HEK293T (cell line): ENCODE results near the gene ETNK1.
"Not testable (repeated sequence)": the region's sequence is repeated elsewhere in the genome, so short reads cannot be mapped to it uniquely, and the experiment has no call there.

Source experiments
- CTCF ChIA-PET: fragments of 350-600 bp; formaldehyde crosslinking; extraction: SDS; loops from one replicate; lab custom pipeline; 2021; ENCODE audit warnings: antibody characterized with exemption, inconsistent platforms; lab: Yijun Ruan, JAX
- POLR2A ChIA-PET: fragments of 350-600 bp; formaldehyde crosslinking; extraction: SDS; loops from one replicate; lab custom pipeline; 2020; ENCODE audit warnings: antibody characterized with exemption, inconsistent platforms; lab: Yijun Ruan, JAX
- DNase-seq: peaks from one replicate; pipeline ENCODE4 v3.0.0; 2012; ENCODE audit warnings: mixed read lengths; ENCODE audit errors: extremely low spot score
- ARNT ChIP-seq: fragments of 450-650 bp; IDR thresholded peaks from 2 replicates; pipeline ENCODE4 v1.6.1; 2017; ENCODE audit warnings: mild to moderate bottlenecking
- BHLHE40 ChIP-seq: fragments of 450-650 bp; IDR thresholded peaks from 2 replicates; pipeline ENCODE4 v1.6.1; 2016; ENCODE audit warnings: mild to moderate bottlenecking, moderate library complexity, borderline replicate concordance
- CTBP1 ChIP-seq: fragments of 450-650 bp; IDR thresholded peaks from 2 replicates; pipeline ENCODE4 v1.6.1; 2016; ENCODE audit warnings: borderline replicate concordance
- ELF4 ChIP-seq: fragments of 450-650 bp; IDR thresholded peaks from 2 replicates; pipeline ENCODE4 v1.6.1; 2017; ENCODE audit warnings: antibody characterized with exemption
- FOXA1 ChIP-seq: fragments of 450-650 bp; IDR thresholded peaks from 2 replicates; pipeline ENCODE4 v1.6.1; 2016; ENCODE audit warnings: mild to moderate bottlenecking
- FOXK2 ChIP-seq: fragments of 450-650 bp; IDR thresholded peaks from 2 replicates; pipeline ENCODE4 v1.6.1; 2016; ENCODE audit warnings: mild to moderate bottlenecking
- FOXM1 ChIP-seq: fragments of 450-650 bp; IDR thresholded peaks from 2 replicates; pipeline ENCODE4 v1.6.1; 2017; ENCODE audit warnings: mild to moderate bottlenecking, borderline replicate concordance
- HDGF ChIP-seq: fragments of 450-650 bp; IDR thresholded peaks from 2 replicates; pipeline ENCODE4 v1.6.1; 2017; ENCODE audit warnings: antibody characterized with exemption, borderline replicate concordance
- L3MBTL2 ChIP-seq: fragments of 450-650 bp; conservative IDR thresholded peaks from 2 replicates; pipeline ENCODE4 v1.6.1; 2016; ENCODE audit warnings: mild to moderate bottlenecking
- LEF1 ChIP-seq: fragments of 450-650 bp; IDR thresholded peaks from 2 replicates; pipeline ENCODE4 v1.6.1; 2017; ENCODE audit warnings: mild to moderate bottlenecking, borderline replicate concordance
- NFRKB ChIP-seq: fragments of 450-650 bp; IDR thresholded peaks from 2 replicates; pipeline ENCODE4 v1.6.1; 2016; ENCODE audit warnings: mild to moderate bottlenecking, moderate library complexity
- SP1 ChIP-seq: fragments of 450-650 bp; IDR thresholded peaks from 2 replicates; pipeline ENCODE4 v1.6.1; 2017
- SUZ12 ChIP-seq: fragments of 450-650 bp; IDR thresholded peaks from 2 replicates; pipeline ENCODE4 v1.6.1; 2016; ENCODE audit warnings: mild to moderate bottlenecking
- TARDBP ChIP-seq: fragments of 450-650 bp; IDR thresholded peaks from 2 replicates; pipeline ENCODE4 v1.6.1; 2016
- ZNF384 ChIP-seq: fragments of 450-650 bp; IDR thresholded peaks from 2 replicates; pipeline ENCODE4 v1.6.1; 2016
- TF ChIP-seq, protein P1 (sequence below): fragments of 450-650 bp; IDR thresholded peaks from 2 replicates; pipeline ENCODE4 v1.6.1; 2016

The ETNK1 gene

DNA sequence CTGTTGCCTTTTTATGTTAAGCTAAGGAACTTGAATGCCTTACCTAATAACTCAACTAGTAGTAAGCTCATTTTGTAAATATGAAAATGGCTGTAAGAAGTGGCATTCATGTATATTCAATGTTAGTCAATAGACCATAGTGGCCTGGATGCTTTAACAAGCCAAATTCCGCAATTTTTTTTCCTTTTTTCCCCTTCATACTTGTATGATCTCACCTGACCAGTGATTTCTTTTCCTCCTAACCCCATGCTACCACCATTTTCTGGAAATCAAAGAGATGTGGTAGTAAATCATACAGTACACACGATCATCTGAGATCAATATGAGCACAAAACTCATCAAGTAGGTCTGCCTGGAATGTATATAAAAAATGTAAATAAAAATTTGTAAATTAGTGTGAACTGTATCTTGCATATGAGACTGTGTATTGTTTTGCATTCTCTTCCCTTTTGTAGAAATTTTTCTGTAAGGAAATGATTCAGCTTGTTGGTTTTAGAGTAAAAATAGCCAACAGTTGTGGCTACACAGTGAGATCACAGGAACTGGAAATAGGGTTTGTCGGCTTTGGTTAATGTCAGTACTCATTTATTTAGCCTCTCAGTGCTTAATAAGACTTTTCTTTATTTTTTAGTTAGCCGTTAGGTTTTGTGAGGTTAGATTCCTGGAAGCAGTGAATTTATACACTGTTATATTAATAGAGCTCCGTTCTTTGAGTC lies 62.5 kb downstream of the ETNK1 start:
- no peak for TF ChIP-seq ZNF384
- no peak for TF ChIP-seq FOXA1
- TF ChIP-seq LEF1, result no peak
- TF ChIP-seq L3MBTL2, result no peak
- TF ChIP-seq TARDBP, result no peak
- TF ChIP-seq FOXM1, result no peak
- no peak for TF ChIP-seq ELF4
- no peak for TF ChIP-seq SP1
- no peak for TF ChIP-seq NFRKB
- no peak for TF ChIP-seq CTBP1
- TF ChIP-seq HDGF, result no peak
- TF ChIP-seq BHLHE40, result no peak
- no peak for TF ChIP-seq FOXK2
- no peak for TF ChIP-seq SUZ12
- ChIA-PET POLR2A (no interaction called here), CTCF (no interaction called here)
- no peak for DNase-seq

DNA sequence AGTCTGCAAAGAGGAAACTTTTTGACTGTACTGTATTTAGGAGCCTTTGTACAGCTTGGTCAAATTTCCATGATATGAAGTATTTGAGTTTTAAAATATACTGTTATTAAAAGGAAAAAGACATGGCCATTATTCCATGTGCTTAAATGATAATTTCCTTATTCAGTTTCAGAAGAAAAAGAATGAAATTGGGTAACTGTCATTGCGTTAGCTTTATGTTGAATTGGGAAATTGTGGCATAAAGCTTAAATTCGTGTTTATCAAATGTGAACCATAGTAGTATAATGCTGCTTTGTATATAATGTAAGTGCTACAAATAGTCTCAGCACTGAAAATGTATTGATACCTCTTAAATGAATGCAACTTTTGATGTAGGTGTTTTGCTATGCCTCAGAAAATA lies 64.9 kb downstream of the ETNK1 start:
- ChIA-PET POLR2A (no interaction called here), CTCF (no interaction called here)
- DNase-seq, result no peak
- no peak for TF ChIP-seq BHLHE40
- no peak for TF ChIP-seq FOXM1
- TF ChIP-seq SUZ12, result no peak
- no peak for TF ChIP-seq SP1
- TF ChIP-seq ELF4, result no peak
- no peak for TF ChIP-seq NFRKB
- no peak for TF ChIP-seq ARNT
- no peak for TF ChIP-seq TARDBP
- no peak for TF ChIP-seq CTBP1
- no peak for TF ChIP-seq ZNF384

DNA sequence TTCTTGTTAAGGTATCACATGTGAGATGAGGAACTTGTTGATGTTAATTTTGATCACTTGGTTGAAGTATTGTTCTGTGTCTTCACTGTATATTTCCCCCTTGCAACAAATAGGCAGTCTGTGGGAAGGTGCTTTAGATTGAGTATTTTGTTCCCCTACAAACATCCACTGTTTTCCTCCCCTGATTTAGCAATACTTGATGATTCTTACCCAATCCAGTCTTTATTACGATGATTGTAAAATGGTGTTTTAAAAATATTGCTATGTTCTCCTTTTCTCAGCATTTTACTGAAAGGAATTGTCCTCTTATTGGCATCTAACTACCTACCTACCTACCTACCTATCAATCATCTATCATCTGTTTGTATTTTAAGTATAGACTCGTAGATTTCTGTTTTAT lies 66.3 kb downstream of the ETNK1 start:
- ChIA-PET POLR2A (no interaction called here), CTCF (no interaction called here)
- no peak for TF ChIP-seq SUZ12
- DNase-seq, result no peak

DNA sequence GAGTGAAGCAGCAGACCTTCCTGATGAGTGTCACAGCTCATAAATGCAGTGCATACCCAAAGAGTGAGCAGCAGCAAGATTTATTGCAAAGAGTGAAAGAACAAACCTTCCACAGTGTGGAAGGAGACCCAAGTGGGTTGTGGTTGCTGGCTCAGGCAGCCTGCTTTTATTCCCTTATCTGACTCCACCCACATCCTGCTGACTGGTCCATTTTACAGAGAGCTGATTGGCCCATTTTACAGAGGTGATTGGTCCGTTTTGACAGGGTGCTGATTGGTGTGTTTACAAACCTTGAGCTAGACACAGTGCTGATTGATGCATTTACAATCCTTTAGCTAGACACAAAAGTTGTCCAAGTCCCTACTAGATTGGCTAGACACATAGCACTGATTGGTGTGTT lies 67.5 kb downstream of the ETNK1 start:
- CTCF ChIA-PET, DNase-seq, POLR2A ChIA-PET: not testable (repeated sequence)

DNA sequence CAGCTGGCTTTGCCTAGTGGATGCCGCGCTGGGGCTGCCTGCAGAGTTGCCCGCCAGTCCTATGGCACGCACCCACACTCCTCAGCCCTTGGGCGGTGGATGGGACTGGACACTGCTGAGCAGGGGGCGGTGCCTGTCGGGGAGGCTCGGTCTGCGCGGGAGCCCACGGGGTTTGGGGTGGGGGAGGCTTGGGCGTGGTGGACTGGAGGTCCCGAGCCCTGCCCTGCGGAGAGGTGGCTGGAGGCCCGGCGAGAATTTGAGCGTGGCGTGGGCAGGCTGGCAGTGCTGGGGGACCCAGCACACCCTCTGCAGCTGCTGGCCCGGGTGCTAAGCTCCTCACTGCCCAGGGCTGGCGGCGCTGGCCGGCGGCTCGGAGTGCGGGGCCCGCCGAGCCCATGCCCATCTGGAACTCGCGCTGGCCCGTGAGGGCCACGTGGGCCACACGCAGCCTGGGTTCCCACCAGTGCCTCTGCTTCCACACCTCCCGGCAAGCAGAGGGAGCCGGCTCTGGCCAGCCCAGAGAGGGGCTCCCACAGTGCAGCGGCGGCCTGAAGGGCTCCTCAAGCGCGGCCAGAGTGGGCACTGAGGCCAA lies 68.1 kb downstream of the ETNK1 start:
- CTCF ChIA-PET, result no interaction called here
- TF ChIP-seq, protein P1, sequence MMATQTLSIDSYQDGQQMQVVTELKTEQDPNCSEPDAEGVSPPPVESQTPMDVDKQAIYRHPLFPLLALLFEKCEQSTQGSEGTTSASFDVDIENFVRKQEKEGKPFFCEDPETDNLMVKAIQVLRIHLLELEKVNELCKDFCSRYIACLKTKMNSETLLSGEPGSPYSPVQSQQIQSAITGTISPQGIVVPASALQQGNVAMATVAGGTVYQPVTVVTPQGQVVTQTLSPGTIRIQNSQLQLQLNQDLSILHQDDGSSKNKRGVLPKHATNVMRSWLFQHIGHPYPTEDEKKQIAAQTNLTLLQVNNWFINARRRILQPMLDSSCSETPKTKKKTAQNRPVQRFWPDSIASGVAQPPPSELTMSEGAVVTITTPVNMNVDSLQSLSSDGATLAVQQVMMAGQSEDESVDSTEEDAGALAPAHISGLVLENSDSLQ, result no peak
- TF ChIP-seq CTBP1 (no peak), NFRKB (no peak), L3MBTL2 (no peak), FOXM1 (no peak), FOXA1 (no peak), TARDBP (no peak), ARNT (no peak), SUZ12 (no peak), HDGF (no peak), ZNF384 (no peak), FOXK2 (no peak), BHLHE40 (no peak), LEF1 (no peak), SP1 (no peak), ELF4 (no peak)
- POLR2A ChIA-PET, result no interaction called here
- DNase-seq, result no peak

DNA sequence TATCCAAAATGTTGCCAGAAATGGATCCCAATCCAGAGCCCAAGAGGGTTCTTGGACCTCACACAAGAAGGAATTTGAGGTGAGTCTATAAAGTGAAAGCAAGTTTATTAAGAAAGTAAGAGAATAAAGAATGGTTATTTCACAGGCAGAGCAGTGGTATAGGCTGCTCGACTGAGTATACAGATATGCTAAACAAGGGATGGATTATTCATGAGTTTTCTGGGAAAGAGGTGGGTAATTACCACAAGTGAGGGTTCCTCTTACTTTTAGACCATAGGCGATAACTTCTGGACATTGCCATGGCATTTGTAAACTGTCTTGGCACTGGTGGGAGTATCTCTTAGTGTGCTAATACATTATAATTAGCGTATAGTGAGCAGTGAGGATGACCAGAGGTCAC lies 73.6 kb downstream of the ETNK1 start:
- ChIA-PET CTCF (no interaction called here), POLR2A (no interaction called here)
- TF ChIP-seq BHLHE40, result no peak
- no peak for TF ChIP-seq HDGF
- TF ChIP-seq FOXA1, result no peak
- TF ChIP-seq SP1, result no peak
- TF ChIP-seq FOXK2, result no peak
- TF ChIP-seq FOXM1, result no peak
- TF ChIP-seq ELF4, result no peak
- TF ChIP-seq, protein P1, result no peak
- no peak for TF ChIP-seq TARDBP
- no peak for TF ChIP-seq ZNF384
- TF ChIP-seq SUZ12, result no peak
- no peak for TF ChIP-seq L3MBTL2
- no peak for TF ChIP-seq LEF1
- TF ChIP-seq NFRKB, result no peak
- TF ChIP-seq CTBP1, result no peak
- TF ChIP-seq ARNT, result no peak
- no peak for DNase-seq

DNA sequence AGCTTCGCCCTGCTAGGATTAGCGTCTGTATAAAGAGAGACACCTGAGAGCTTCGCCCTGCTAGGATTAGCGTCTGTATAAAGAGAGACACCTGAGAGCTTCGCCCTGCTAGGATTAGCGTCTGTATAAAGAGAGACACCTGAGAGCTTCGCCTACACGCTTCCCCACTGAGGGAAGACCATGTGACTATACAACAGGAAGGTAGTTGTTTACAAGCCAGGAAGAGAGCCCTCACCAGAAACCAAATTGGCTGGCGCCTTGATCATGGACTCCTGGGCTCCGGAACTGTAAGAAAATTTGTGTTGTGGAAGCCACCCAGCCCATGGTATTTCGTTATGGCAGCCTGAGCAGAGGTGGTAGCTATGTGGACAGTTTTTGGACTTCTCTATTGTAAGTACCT lies 74.7 kb downstream of the ETNK1 start:
- DNase-seq, POLR2A ChIA-PET: not testable (repeated sequence)

More for the DNA sequence above, 74.7 kb downstream of the ETNK1 start:
- CTCF ChIA-PET, result interaction anchor here (0.6 to 0.9 kb wide), 2 partner anchors 9 to 15 kb away, joined by 4 read pairs; no protein-coding TSS in a partner anchor
